Cardiac fibroblast (primary cell): ENCODE data around the gene SDC3.

ENCODE experiments used
- DNase-seq, 2 donors: peaks; one replicate each; pipeline versions ENCODE4 v3.0.0 to v3.0.0-alpha.2; 2010; ENCODE audit warnings: low read depth in 2 of 2
- H3K4me3 ChIP-seq, 2 donors: replicated peaks in 1 of 2; 1 replicate in 1 of 2; 2 replicates in 1 of 2; pipeline ENCODE4 v1.5.1; 2011; ENCODE audit warnings: low read depth in 2 of 2, low read length in 2 of 2, mild to moderate bottlenecking in 2 of 2, moderate library complexity in 1 of 2
- CTCF ChIP-seq: IDR thresholded peaks from one replicate; pipeline ENCODE4 v1.5.1; 2011; ENCODE audit warnings: low read depth, mild to moderate bottlenecking, low read length, inconsistent platforms

Gene SDC3

GRCh38 chr1:30851286-30851685 is 57.3 kb downstream of the SDC3 start:
- H3K4me3 ChIP-seq, result no peak overlapping the region
- TF ChIP-seq CTCF, result no peak
- DNase-seq, result no peak

GRCh38 chr1:30850607-30851006 is 58.0 kb downstream of the SDC3 start:
- TF ChIP-seq CTCF, result no peak
- H3K4me3 ChIP-seq, result no peak overlapping the region
- DNase-seq, result no peak

- no peak for TF ChIP-seq CTCF
Measured at GRCh38 chr1:30848130-30848529, 60.4 kb downstream of the SDC3 start.

GRCh38 chr1:30847358-30847972 is 61.1 kb downstream of the SDC3 start:
- peak; percentile 63 to 76 for DNase-seq
- TF ChIP-seq CTCF, result no peak
- H3K4me3 ChIP-seq, result no peak overlapping the region

More at GRCh38 chr1:30848130-30848529, 60.4 kb downstream of the SDC3 start:
- no peak overlapping the region for H3K4me3 ChIP-seq
- no peak for DNase-seq

- no peak overlapping the region for H3K4me3 ChIP-seq
- DNase-seq, result no peak
- no peak for TF ChIP-seq CTCF
Measured at GRCh38 chr1:30846587-30846986, 62.0 kb downstream of the SDC3 start.

- H3K4me3 ChIP-seq, result no peak overlapping the region
Measured at GRCh38 chr1:30845904-30846290, 62.7 kb downstream of the SDC3 start.

More at GRCh38 chr1:30845904-30846290, 62.7 kb downstream of the SDC3 start:
- DNase-seq, result no peak
- TF ChIP-seq CTCF, result no peak
